HepG2 (cell line): Measurements from ENCODE around the gene KRT6B. TPM values are rescaled to one million over a fixed set of nuclear protein-coding genes. Genes with fewer than 3 reads are reported as not detected.

Experiments
- ATAC-seq: fragments of 200-7000 bp; cut with Tn5 transposase; 3 replicates; pipeline ENCODE4 v1.9.1; 2020; ENCODE audit warnings: mild to moderate bottlenecking, moderate library complexity
- BruUV-seq: library from RNA; stranded (reverse); fragments of 400-500 nt; replicated peaks from 2 replicates; lab custom pipeline; 2021; lab: Mats Ljungman, UMichigan
- CTCF ChIA-PET: fragments of 300-600 bp; formaldehyde crosslinking; extraction: SDS; loops from one replicate; lab custom pipeline; 2021; ENCODE audit warnings: low total read pairs, inconsistent platforms, low intra/inter-chr PET ratio; lab: Yijun Ruan, JAX
- POLR2A ChIA-PET: fragments of 350-600 bp; sonication (Branson Sonifier 250); formaldehyde crosslinking; loops from one replicate; lab custom pipeline; 2020; ENCODE audit warnings: antibody characterized with exemption, inconsistent platforms; lab: Yijun Ruan, JAX
- DNase-seq: peaks from one replicate; pipeline ENCODE4 v3.0.0-alpha.2; 2015; ENCODE audit warnings: low spot score
- FAIRE-seq: peaks from 3 replicates; lab custom pipeline; 2011; peaks lifted over from hg19 to GRCh38; lab: Jason Lieb, UNC
- H2AFZ ChIP-seq: one replicate; pipeline ENCODE4 v1.6.1; 2011; ENCODE audit warnings: low read length, inconsistent platforms
- H3K27ac ChIP-seq: fragments of 300-600 bp; 3 replicates; pipeline ENCODE4 v1.8.0; 2011; ENCODE audit warnings: mixed run types, mild to moderate bottlenecking, mixed read lengths, low read length, inconsistent platforms; ENCODE audit not compliant: insufficient read depth; ENCODE audit errors: extremely low read length
- H3K27me3 ChIP-seq, 2 experiments: fragments of 200-600 bp in 1 of 2; 2 replicates in 1 of 2; 3 replicates in 1 of 2; pipeline versions ENCODE4 v1.6.0 to v1.8.0; 2011; ENCODE audit warnings: low read length in 2 of 2, mild to moderate bottlenecking in 2 of 2, moderate library complexity in 2 of 2, inconsistent platforms in 1 of 2; ENCODE audit not compliant: insufficient read depth in 2 of 2, control insufficient read depth in 1 of 2
- H3K36me3 ChIP-seq, 2 experiments: fragments of 200-600 bp in 1 of 2; replicated peaks in 1 of 2; 2 replicates in 1 of 2; 3 replicates in 1 of 2; pipeline versions ENCODE4 v1.5.1 to v1.8.0; 2011; ENCODE audit warnings: low read length in 2 of 2, inconsistent platforms in 1 of 2; ENCODE audit not compliant: insufficient read depth in 2 of 2, control insufficient read depth in 1 of 2
- H3K4me1 ChIP-seq: 2 replicates; pipeline ENCODE4 v1.5.1; 2012; ENCODE audit warnings: low read length, inconsistent platforms; ENCODE audit not compliant: insufficient read depth
- H3K4me2 ChIP-seq: 2 replicates; pipeline ENCODE4 v1.6.0; 2011; ENCODE audit warnings: low read depth, low read length, inconsistent platforms
- H3K4me3 ChIP-seq, 3 experiments: fragments of 200-600 bp in 1 of 3; sonication (generic), shearing (Covaris generic) in 1 of 3; replicated peaks in 1 of 3; 2 replicates each; pipeline ENCODE4 v1.5.1; 2011 to 2016; ENCODE audit warnings: low read length in 3 of 3, inconsistent platforms in 2 of 3, low read depth in 2 of 3, mild to moderate bottlenecking in 2 of 3, control low read depth in 1 of 3, mixed read lengths in 1 of 3; ENCODE audit not compliant: insufficient read depth in 1 of 3
- H3K79me2 ChIP-seq: one replicate; pipeline ENCODE4 v1.6.1; 2011; ENCODE audit warnings: low read length, inconsistent platforms; ENCODE audit not compliant: insufficient read depth
- H3K9ac ChIP-seq: 2 replicates; pipeline ENCODE4 v1.6.0; 2011; ENCODE audit warnings: mild to moderate bottlenecking, low read depth, low read length, inconsistent platforms; ENCODE audit not compliant: insufficient read depth
- H3K9me3 ChIP-seq: 2 replicates; pipeline ENCODE4 v1.5.1; 2012; ENCODE audit warnings: mild to moderate bottlenecking, low read length
- H4K20me1 ChIP-seq: 2 replicates; pipeline ENCODE4 v1.6.0; 2011; ENCODE audit warnings: inconsistent platforms, mild to moderate bottlenecking, low read length, moderate library complexity; ENCODE audit not compliant: insufficient read depth
- SNAPC2 ChIP-seq: sonication (generic); formaldehyde crosslinking; IDR thresholded peaks from 2 replicates; pipeline ENCODE4 v1.8.1; 2022; ENCODE audit warnings: mild to moderate bottlenecking, missing genetic modification reagents
- TBL1XR1 ChIP-seq: fragments of 150-350 bp; IDR thresholded peaks from 2 replicates; pipeline ENCODE4 v1.6.1; 2014; ENCODE audit warnings: borderline replicate concordance, low read length; ENCODE audit not compliant: partially characterized antibody
- TSC22D2 ChIP-seq: sonication (generic); formaldehyde crosslinking; IDR thresholded peaks from 2 replicates; pipeline ENCODE4 v1.5.1; 2020; ENCODE audit warnings: missing genetic modification reagents, mild to moderate bottlenecking, borderline replicate concordance
- ZNF101 ChIP-seq: sonication (generic); formaldehyde crosslinking; IDR thresholded peaks from 2 replicates; pipeline ENCODE4 v1.4.0; 2020; ENCODE audit warnings: mild to moderate bottlenecking, low read depth, missing genetic modification reagents, borderline replicate concordance
- ZNF251 ChIP-seq: sonication (generic); formaldehyde crosslinking; IDR thresholded peaks from 2 replicates; pipeline ENCODE4 v1.9.0; 2021; ENCODE audit warnings: mild to moderate bottlenecking, missing genetic modification reagents
- ZNF282 ChIP-seq: fragments of 450-650 bp; IDR thresholded peaks from 2 replicates; pipeline ENCODE4 v1.6.1; 2018; ENCODE audit not compliant: partially characterized antibody
- ZNF34 ChIP-seq: sonication (generic); formaldehyde crosslinking; IDR thresholded peaks from 2 replicates; pipeline ENCODE4 v1.4.0; 2020; ENCODE audit warnings: mild to moderate bottlenecking, missing genetic modification reagents, borderline replicate concordance
- ZNF646 ChIP-seq: sonication (generic); formaldehyde crosslinking; IDR thresholded peaks from 2 replicates; pipeline ENCODE4 v1.9.0; 2021; ENCODE audit warnings: mild to moderate bottlenecking, missing genetic modification reagents
- ZNF691 ChIP-seq: sonication (generic); formaldehyde crosslinking; IDR thresholded peaks from 2 replicates; pipeline ENCODE4 v1.4.0; 2020; ENCODE audit warnings: missing genetic modification reagents, low read depth, mild to moderate bottlenecking, borderline replicate concordance
- ZNF740 ChIP-seq: sonication (generic); formaldehyde crosslinking; IDR thresholded peaks from 2 replicates; pipeline ENCODE4 v1.4.0; 2020; ENCODE audit warnings: missing genetic modification reagents
- WGBS: methylation state at CpG from one replicate; pipeline ENCODE4 v1.1.6; 2017; ENCODE audit warnings: low lambda C conversion rate; 5-methylcytosine and 5-hydroxymethylcytosine counted together
- in situ Hi-C: cut with HindIII; loops from 2 replicates; pipeline ENCODE4 v1.10.0; 2017; ENCODE audit warnings: low pct_unique_long_range_greater_than_20kb; ENCODE audit not compliant: extremely low pct_ligation_motif_present
- intact Hi-C: fragments of 100-400 bp; cut with micrococcal nuclease; formaldehyde crosslinking; loops from one replicate; pipeline ENCODE4 v1.10.0; 2022; ENCODE audit not compliant: unreplicated experiment
- polyA plus RNA-seq, 8 experiments: library from polyadenylated mRNA; depleted of rRNA in 3 of 8; stranded (reverse) in 7 of 8; unstranded in 1 of 8; fragments of >200 nt; fragmentation: Illumina TruSeq in 4 of 8; extraction: Trizol in 4 of 8; gene quantifications; 2 replicates each; pipeline versions ENCODE4 v1.2.1 to v1.2.3, GENCODE V29; 2011 to 2016; ENCODE audit warnings: low read depth in 4 of 8, missing spikeins in 1 of 8, mixed read lengths in 1 of 8; ENCODE audit not compliant: insufficient read depth in 1 of 8
- total RNA-seq, 5 experiments: library from RNA; depleted of rRNA; stranded (reverse); fragments of >200 nt; fragmentation: Illumina TruSeq; extraction: Trizol; gene quantifications; 2 replicates each; pipeline ENCODE4 v1.2.3, GENCODE V29; 2016; ENCODE audit warnings: low read depth in 1 of 5

KRT6B gene
- total and polyA plus RNA-seq, 2 of the 13 experiments (the other 11 are each of a cell fraction or from before 2014, with no cell fraction given): not detected

GRCh38 chr12:52402873-52403540 lies 48.9 kb downstream of the KRT6B start:
- Histone ChIP-seq H3K27ac (no peak overlapping the region), H3K4me1 (no peaks in the 10 kb centered on the region), H3K9me3 (no peaks in the 10 kb centered on the region), H3K9ac (no peak overlapping the region), H3K27me3 (peaks cover 1 to 21% of the 10 kb centered on the region in 2 experiments; a peak in 4 of 5 replicates), H3K36me3 (no peaks in the 10 kb centered on the region), H2AFZ (no peak overlapping the region), H4K20me1 (0 out of 2 replicates have a peak, but pooled peaks cover 2% of the 10 kb centered on the region), H3K4me2 (no peak overlapping the region), H3K79me2 (no peaks in the 10 kb centered on the region), H3K4me3 (no peak overlapping the region)
- ChIA-PET CTCF (no interaction called here), POLR2A (no interaction called here)
- BruUV-seq: no TSS peak
- intact Hi-C loops: no loop called here
- TF ChIP-seq ZNF282 (no peak), ZNF34 (CRISPR knock-in tag) (no peak), SNAPC2 (CRISPR knock-in tag) (no peak)
- no peak for DNase-seq
- no peak for FAIRE-seq
- no peak for ATAC-seq
- 0% methylated on average over 3 of the region's 3 CpGs for WGBS
- in situ Hi-C loops: no loop called here

- ChIA-PET POLR2A (no interaction called here), CTCF (no interaction called here)
- Histone ChIP-seq H3K36me3 (no peaks in the 10 kb centered on the region), H3K4me2 (no peak overlapping the region), H2AFZ (no peak overlapping the region), H4K20me1 (0 out of 2 replicates have a peak, but pooled peaks cover 2% of the 10 kb centered on the region), H3K4me3 (no peak overlapping the region), H3K9ac (no peak overlapping the region), H3K4me1 (no peaks in the 10 kb centered on the region), H3K79me2 (no peaks in the 10 kb centered on the region), H3K27ac (no peak overlapping the region), H3K9me3 (no peaks in the 10 kb centered on the region), H3K27me3 (peaks cover 1 to 21% of the 10 kb centered on the region in 2 experiments; a peak in 4 of 5 replicates)
- in situ Hi-C loops: no loop called here
- 53% methylated on average over 2 of the region's 2 CpGs for WGBS
- no TSS peak for BruUV-seq
- no peak for DNase-seq
- no peak for ATAC-seq
- intact Hi-C loops: no loop called here
- no peak for FAIRE-seq
- TF ChIP-seq ZNF740 (CRISPR knock-in tag): no peak
- TF ChIP-seq TBL1XR1: no peak
- no peak for TF ChIP-seq ZNF251 (CRISPR knock-in tag)
- TF ChIP-seq TSC22D2: no peak
- TF ChIP-seq ZNF101 (CRISPR knock-in tag): no peak
- no peak for TF ChIP-seq ZNF646
- TF ChIP-seq ZNF691 (CRISPR knock-in tag): no peak
Observed at GRCh38 chr12:52402377-52402776, 49.6 kb downstream of the KRT6B start.
